HG03378 (cell line): ENCODE measurements around the gene TMEM37.

Experiments
- ATAC-seq: cut with Tn5 transposase; IDR thresholded peaks from one replicate; pipeline ENCODE4 v1.9.1; 2021; ENCODE audit warnings: mild to moderate bottlenecking, moderate library complexity; ENCODE audit not compliant: unreplicated experiment

TMEM37 gene

DNA sequence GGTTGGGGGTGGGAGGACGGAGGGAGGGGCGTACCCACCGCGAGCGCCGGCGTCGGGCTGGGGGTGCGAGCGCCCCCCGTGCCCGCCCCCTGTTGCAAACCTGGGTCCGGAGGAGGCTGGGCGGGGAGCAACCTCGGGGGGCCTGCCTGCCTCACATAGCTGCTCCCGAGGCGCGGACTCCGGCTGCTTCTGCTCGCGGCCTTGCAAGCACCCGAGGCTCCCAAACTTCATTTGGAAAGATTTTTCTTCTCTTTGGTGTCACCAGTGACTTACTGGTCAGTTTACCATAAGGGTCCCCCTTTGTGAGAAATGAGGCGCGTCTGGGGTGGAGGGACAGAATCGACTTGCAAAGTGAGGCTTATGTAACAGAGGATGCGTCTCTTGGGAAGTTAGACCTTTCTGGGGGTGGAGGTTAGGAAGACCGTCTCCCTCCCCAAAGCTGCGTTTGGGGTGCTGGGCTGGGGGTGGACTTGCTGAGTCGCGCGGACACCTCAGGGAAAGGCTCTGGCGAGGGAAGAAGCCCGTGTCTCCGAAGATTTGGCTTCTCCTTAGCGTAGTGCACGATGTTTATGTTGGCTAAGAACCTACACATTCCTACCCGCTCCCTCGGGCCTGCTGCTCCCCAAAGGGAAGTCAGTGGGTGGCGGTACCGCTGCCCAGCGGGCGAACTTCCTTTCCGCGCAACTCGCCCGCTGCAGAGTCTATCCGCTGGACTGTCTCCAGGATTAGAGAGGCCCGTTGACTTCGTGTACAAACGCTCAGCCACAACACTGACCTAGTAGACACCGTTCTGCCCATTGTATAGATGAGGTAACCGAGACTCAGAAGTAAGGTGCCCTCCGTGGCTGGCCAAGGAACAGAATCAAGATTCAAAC, 559 bp downstream of the TMEM37 start:
- no peak for ATAC-seq

DNA sequence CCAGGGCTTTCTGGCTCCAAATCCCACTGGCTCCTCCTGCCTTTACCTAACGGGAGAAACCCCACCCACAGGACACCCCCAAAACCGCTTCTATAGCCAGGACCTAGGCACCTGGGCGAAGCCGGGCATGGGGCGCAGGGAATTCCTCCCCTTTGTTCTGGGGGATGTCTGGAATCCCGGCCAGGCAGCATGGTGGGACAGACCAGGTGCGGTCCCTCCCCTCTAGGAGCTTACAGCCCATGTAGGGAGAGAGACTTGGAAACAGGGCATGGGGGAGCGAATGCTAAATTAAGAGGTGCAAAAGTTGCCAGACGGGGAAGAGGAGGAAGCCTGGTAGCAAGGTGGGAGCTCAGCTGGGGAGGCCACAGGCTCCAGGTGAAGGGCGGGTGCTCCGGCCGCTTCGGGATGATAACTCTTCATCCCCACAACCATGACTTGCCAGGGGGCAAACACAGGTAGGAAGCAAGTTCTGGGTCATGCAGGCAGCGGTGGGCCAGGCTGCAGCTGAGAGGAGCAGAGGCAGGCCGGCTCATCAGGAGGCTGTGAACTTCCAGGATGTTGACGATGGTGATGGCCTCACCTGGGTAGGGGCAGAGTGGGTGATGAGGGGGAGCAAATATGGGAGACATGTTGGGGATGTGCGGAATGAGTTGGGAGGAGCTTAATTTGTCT, 1.3 kb downstream of the TMEM37 start:
- ATAC-seq = no peak

DNA sequence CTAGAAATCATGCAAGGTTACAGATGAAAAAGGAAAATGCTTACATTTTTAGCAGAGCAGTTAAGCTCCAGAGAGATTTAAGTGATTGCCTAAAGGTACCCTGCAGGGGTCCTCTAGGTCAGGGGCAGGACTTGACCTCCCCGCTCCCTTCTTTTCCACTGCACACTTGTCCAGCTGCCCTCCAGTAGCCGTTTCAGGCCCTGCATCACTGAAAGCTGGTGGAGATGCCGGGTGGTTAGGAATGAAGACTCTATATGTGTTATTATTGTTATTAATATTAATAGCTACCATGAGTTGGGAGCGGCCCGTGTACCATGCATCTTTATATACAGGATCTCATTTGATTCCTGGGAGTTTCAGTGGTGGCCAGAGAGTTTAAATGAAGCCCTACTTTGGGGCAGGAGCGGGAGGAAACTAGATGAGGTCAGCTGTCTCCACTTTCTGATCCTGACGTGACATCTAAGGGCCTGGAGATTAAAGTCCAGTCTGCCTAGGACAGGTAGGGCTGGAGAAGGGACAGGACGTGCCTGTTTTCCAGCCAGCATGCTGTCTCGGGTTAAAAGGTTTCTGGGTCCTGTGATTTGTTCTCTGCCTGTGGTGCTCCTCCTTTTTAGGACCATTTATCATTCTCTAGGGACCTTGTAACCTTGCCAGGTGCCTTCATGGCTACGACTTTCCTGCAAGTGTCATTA, 2.1 kb downstream of the TMEM37 start:
- no peak for ATAC-seq

GRCh38 chr2:119434664-119435063, 3.0 kb downstream of the TMEM37 start:
- ATAC-seq = no peak

DNA sequence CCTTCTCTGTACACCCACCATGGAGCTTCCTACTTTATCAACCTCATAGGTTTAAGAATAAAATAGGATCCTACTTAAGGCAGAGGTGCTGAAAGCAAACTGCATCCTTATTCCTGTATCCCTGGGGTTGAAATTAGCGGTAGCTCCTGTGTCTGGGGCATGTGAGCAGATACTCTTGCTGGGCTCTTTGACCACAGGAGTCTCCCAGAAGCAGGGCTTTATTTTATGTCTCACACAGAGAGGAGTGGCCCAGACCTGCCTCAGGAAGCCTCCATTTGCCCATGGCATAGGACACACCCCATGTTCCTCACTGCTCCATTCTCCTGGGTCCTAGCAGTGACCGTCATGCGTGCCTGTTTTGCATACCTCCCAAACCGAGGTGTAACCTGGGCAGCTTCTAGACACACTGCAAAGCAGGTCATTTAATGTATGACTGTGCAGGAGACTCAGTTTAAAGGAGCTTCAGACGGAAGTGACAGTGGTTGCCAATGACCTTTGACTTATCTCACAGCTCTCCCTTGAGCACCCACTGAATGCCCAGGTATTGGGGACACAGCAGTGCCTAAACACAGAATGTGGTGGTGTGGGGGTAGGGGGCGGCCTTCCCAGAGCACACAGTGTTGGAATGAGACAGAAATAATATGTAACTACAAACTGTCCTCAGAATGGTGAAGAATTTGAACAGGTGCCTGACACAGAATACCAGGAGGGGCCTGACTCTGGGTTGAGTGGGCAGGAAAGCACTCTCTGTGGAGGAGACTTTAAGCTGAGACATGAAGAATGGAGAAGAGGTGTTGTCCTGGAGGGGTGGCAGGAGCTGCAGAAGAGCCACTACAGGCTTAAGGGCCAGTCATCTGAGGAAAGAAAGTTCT, 3.7 kb downstream of the TMEM37 start:
- no peak for ATAC-seq

GRCh38 chr2:119435953-119436297, 4.3 kb downstream of the TMEM37 start:
- ATAC-seq = no peak

- ATAC-seq = no peak
These were observed 5.5 kb downstream of the TMEM37 start for GRCh38 chr2:119436993-119437772.

DNA sequence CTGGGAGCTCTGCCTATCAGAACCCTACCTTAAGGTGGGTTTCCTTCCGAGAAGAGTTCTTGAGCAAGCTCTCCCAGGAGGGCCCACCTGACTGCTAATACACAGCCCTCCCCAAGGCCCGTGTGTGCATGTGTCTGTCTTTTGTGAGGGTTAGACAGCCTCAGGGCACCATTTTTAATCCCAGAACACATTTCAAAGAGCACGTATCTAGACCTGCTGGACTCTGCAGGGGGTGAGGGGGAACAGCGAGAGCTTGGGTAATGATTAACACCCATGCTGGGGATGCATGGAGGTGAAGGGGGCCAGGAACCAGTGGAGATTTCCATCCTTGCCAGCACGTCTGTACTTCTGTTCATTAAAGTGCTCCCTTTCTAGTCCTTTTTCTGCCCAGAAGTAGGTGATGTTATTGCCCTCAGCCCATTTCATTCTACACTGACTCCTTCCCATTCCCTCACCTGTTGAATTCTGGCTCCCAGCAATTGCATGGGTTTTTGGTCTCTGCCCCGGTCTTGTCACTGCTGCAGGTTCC, 6.5 kb downstream of the TMEM37 start:
- no peak for ATAC-seq

GRCh38 chr2:119438726-119439284, 7.2 kb downstream of the TMEM37 start:
- ATAC-seq = no peak

GRCh38 chr2:119439574-119440500, 8.2 kb downstream of the TMEM37 start:
- no peak for ATAC-seq

- ATAC-seq = no peak
These were observed 8.8 kb downstream of the TMEM37 start for GRCh38 chr2:119440501-119440870.

DNA sequence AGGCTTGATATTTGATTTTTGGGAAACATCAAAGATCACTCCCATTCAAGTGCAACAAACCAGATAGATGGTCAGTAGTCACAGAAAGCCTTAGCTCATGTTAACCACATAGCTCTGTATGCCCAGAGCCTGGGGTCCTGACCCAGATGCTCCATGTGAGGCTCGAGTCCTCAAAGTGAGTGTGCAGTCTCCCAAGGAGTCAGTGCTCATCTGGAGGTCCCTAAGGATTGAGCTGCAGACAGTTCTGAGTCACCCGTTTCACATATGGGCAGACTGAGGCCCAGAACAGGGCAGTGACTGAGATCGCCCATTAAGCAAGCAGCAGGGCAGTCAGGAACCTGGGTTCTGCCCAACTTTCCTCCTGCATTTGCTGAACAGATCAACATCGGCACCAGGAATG, 9.2 kb downstream of the TMEM37 start:
- no peak for ATAC-seq

DNA sequence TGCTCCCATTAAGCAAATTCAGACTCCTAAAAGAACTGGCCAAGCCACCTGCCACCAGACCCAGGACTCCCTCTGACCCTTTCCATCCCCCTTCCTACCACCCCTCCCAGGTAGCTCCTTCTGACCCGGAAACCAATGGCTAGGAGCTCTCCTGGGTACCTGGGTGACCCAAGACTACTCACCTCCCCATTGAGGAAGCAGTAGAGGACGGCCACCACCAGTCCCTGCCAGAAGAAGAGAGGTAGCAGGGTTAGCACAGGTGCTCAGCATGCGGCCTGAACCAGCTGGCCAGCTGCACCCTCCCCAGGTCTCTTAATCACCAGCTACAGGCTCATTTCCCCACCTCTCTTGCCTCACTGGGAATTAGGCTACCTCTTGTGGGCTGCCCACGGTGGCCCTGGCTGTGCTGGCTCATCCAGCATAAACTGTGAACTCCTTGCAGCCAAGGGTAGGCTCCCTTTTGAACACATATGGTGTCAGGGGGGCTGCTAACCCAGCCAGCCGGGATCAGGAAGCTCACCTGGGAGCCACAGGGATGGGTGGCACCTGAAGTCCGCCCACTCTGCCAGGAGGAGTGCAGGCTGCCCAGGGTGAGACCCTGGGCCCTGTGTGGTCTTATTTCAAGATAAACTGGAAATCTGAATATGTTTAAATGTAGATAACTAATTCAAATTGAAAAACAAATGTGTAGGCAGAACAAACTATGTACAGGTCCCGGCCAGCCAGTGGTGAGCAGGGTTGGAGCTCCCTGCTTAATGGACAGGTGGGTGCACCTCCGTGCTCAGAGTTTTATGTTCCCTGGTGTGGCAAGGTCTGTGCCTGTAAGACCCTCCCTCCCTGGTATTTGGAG, 9.9 kb downstream of the TMEM37 start:
- ATAC-seq = no peak

DNA sequence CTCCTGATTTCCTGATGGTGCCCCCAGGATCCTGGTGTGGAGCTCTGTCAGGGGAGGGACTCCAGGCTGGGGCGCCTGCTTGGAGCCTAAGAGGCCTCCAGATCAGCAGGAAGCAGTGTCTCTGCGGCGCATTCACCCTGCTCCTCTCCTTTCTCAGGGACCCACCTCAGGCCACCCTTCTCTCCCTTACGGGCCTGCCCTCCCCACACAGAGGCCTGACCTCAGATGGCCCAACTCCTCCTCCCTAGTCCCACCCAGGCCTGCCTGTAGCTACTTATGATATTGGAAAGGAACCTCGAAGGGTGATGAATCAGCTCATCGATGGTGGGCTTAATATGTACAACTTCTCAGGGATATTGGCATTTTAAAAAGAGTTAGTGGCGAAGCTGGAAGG, 10.6 kb downstream of the TMEM37 start:
- ATAC-seq = no peak

DNA sequence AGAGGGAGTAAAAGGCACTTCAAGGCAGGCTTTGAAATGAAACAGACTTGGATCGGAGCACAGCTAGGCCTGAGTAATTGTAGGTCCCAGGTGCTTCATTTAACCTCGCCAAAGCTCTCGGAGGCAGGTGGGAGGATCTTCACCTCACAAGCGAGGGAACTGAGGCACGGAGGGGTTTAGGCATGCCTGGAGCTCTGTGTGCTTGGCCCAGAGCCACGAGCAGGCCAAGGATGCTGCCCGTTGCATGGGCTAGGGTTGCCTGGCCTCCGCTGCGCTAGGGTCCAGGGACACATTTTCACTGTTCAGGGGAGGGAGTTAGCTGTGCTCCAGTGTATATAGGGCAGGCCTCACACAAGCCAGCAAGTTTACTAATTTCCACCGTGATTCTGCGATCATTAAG, 11.2 kb downstream of the TMEM37 start:
- ATAC-seq = no peak

DNA sequence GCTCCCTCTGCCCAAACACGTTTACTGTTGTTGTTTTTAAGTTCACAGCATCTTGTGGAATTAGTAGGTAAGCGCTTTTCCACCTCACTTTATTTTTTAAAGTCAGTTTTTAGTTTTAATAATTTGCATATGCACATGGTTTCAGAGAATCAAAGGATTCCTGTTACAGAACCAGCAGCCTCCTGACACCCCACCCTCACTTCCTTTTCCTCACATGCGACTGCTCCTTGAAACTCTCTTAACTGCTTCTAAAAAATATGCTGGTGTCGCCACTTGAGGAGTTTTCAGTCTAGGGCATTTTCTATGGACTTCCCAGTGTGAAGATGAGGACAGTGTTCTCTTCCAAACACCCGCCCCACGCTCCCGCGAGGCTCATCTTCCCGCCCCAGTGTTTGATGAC, 14.4 kb downstream of the TMEM37 start:
- ATAC-seq = no peak

- no peak for ATAC-seq
These were observed 16.9 kb downstream of the TMEM37 start for GRCh38 chr2:119448427-119449141.
